Body of pancreas (tissue), 4 donors: ENCODE measurements around the gene UGT1A5.

Source experiments
- CTCF ChIP-seq, 7 experiments: fragments of 450-650 bp in 4 of 7; fragments of 200-600 bp in 3 of 7; sonication (generic) in 3 of 7; IDR thresholded peaks; one replicate each; pipeline ENCODE4 v1.5.1; 2016 to 2019; ENCODE audit warnings: antibody characterized with exemption in 7 of 7
- POLR2A ChIP-seq, 3 donors: fragments of 450-650 bp; IDR thresholded peaks; one replicate each; pipeline ENCODE4 v1.6.1; 2016; ENCODE audit warnings: antibody characterized with exemption in 3 of 3, mild to moderate bottlenecking in 2 of 3

- no peak for TF ChIP-seq CTCF (IDR thresholded peaks at IDR 0.05)
- no peak for TF ChIP-seq POLR2A (IDR thresholded peaks at IDR 0.05)
Observed at GRCh38 chr2:233792720-233793119, 80.0 kb downstream of the UGT1A5 start.
